Measurements from ENCODE around the gene PLPP6.

PLPP6 gene

DNA sequence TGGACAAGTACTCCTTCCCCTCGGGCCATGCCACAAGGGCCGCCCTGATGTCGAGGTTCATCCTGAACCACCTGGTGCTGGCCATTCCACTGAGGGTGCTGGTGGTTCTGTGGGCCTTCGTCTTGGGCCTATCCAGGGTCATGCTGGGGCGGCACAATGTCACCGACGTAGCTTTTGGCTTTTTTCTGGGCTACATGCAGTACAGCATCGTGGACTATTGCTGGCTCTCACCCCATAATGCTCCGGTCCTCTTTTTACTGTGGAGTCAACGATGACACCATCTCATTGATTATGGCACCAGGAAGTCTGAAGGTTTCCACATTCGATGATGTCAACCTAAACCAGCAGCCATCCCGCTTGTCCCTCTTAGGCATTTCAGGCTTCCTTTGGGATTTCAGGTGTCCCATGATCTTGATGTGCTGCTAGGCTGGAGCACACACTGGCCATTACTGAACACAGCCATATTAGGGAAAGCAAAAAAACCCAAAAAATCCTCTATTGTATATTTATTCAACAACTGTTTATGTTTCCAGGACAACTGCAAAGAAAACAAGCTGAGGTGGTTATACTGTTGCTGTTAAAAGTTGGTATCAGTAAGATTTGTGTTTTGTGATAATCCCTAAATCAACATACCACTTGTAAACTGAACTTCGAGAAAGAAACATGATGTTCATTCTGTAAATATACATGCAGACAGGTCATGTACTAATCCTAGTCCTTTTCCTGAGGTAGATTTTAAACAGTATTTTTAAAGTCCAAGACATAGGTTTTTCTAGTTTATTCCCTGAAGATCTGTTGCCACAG, 1.1 kb downstream of the PLPP6 start:
- no peak for DNase-seq

- no peak for DNase-seq
Measured at GRCh38 chr9:4663956-4664355, 1.9 kb downstream of the PLPP6 start.

DNA sequence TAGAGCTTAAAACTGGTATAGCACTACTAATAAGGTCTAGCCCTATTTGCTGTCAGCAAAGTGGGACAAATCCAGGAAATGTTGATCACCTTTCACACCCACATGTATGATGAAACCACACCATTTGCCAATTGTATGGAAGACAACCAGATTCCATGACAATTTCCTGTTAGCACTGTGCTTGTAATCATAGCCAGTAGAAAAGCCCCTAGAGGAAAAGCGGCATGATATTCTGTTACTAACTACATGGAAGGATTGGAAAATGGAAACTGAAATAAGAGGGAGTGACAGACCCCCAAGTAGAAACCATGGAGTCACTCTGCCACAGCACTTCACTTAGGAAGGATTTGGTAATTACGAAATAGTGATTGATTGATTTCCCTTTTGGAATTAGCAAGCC, 3.3 kb downstream of the PLPP6 start:
- DNase-seq, result no peak

GRCh38 chr9:4666042-4666699, 4.1 kb downstream of the PLPP6 start, which contains the start of gene SPATA6L:
Gene SPATA6L (minus strand): TSS chr9:4666480. CDS start chr9:4666250, 230 bp downstream.
- DNase-seq, result peak; percentile 57

DNA sequence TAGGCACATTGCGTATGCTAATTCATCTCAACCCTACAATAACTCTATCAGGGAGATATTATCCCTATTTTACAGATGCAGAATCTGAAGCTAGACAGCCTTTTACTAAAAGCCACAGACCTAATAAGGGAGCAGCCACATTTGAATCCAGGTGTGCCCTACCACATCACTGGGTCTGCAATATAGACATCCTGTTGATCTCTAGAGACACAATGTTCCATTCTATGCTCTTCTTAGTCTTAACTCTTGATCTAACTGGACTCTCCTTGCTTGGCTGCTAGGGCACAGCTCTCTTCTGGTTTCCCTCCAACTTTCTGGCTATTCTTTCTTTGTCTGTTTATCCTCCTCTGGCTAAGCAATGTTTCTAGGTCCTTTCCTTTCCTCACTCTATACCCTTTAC, 5.6 kb downstream of the PLPP6 start:
- DNase-seq, result no peak

GRCh38 chr9:4668604-4669003, 6.5 kb downstream of the PLPP6 start:
- DNase-seq, result no peak

DNA sequence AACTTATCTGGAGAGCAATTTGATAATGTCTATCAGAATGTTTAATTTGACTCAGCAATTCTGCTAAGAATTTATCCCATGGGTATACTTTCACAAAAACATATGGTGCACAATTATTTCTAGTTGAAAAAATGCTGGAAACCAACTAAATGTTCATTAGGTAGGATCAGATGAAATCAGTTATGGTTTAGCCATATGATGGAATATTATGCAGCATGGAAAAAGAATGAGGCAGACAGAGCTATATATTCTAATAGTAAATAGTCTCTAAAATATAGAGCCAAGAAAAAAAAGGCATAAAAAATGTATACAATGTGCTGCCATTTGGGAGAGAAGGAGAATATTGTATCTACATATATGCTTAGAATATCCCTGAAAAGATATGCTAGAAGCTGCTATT, 7.8 kb downstream of the PLPP6 start:
- DNase-seq, result no peak

GRCh38 chr9:4670591-4670990, 8.5 kb downstream of the PLPP6 start:
- no peak for DNase-seq

GRCh38 chr9:4671737-4672136, 9.6 kb downstream of the PLPP6 start:
- DNase-seq, result no peak

- no peak for DNase-seq
Measured at GRCh38 chr9:4674783-4675182, 12.7 kb downstream of the PLPP6 start.

DNA sequence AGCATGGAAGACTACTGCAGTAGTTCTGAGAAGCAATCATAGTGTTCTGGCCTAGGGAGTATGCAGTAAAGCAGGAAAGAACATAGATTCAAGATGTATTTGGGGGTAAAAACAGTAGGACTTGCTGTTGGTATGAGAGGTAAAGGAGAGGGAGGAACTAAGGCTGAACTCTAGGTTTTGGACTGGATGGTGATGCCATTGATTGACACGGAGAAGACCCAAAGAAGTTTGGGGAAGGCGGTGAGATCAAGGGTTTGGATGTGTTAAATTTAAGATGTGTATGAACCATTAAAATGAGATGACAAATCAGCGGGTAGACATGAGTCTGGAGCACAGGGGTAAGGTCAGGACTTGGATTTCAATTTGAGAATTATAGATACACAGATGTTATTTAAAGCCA, 15.3 kb downstream of the PLPP6 start:
- no peak for DNase-seq

GRCh38 chr9:4678679-4679267, 16.7 kb downstream of the PLPP6 start:
- DNase-seq, result no peak

GRCh38 chr9:4679268-4680172, 17.4 kb downstream of the PLPP6 start, which contains the start of gene CDC37L1:
Gene CDC37L1 (plus strand): TSS chr9:4679569. CDS start chr9:4679768, 199 bp downstream.
- peak; percentile 96 for DNase-seq

- DNase-seq, result peak; percentile 31
Measured at GRCh38 chr9:4680173-4680525, 18.1 kb downstream of the PLPP6 start.

- no peak for DNase-seq
Measured at GRCh38 chr9:4680750-4681149, 18.7 kb downstream of the PLPP6 start.

DNA sequence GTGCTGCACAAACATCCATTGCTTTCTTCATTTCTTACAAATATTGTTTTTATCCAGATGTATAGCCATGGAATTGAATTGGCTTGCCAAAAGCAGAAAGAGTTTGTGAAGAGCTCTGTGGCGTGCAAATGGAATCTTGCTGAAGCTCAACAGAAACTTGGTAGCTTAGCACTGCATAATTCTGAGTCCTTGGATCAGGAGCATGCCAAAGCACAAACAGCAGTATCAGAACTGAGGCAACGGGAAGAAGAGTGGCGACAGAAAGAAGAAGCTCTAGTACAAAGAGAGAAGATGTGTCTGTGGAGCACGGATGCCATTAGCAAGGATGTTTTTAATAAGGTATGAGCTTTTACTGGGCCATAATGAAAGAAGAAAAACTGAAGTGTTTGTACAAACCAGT, 22.7 kb downstream of the PLPP6 start:
- no peak for DNase-seq

GRCh38 chr9:4686112-4686511, 24.0 kb downstream of the PLPP6 start:
- no peak for DNase-seq

- DNase-seq, result no peak
Measured at GRCh38 chr9:4686584-4686983, 24.5 kb downstream of the PLPP6 start.

DNA sequence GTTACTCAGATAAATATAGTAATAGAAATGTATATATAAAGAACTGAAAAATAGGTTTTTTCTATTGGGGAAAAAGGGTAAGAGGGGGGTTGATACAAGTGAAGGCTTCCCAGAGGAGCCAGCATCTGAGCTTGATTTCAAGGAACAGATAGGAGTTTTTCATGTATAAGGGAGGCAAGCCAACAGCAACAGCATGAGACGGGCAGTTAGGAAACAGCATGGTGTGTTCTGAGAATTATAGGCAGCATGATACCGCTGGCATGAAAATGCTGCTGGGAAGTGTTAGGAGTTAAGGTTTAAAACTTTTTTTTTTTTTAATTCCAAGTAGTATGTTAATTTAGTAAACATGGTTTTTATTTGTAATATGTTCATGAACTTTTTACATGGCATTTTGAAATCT, 26.9 kb downstream of the PLPP6 start:
- DNase-seq, result no peak

GRCh38 chr9:4689687-4690104, 27.6 kb downstream of the PLPP6 start:
- no peak for DNase-seq

- DNase-seq, result no peak
Measured at GRCh38 chr9:4690144-4690543, 28.1 kb downstream of the PLPP6 start.

DNA sequence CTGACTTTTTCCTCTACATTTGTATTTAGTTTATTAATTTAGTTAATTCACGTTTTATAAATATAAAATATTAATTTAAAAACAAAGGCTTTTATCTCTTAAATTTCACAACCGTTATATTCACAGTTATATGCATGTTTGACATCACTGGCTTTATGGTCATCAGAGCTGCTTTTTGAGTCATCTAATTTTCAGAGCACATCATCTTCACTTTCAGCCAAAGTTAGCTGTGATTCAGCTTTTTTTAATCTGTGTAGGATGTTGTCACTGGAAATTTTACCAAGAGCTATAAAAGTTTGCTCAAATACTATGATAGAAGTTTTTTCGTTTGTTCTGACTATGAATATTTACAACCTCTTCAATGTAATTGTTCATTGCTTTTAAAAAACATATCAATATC, 29.7 kb downstream of the PLPP6 start:
- no peak for DNase-seq

GRCh38 chr9:4700091-4700490, 38.0 kb downstream of the PLPP6 start:
- DNase-seq, result no peak

Measured in RPMI8226 (cell line).